Mucosa of stomach (tissue), 1 donor: ENCODE measurements around the gene SRSF6.
"Not testable (repeated sequence)": the region's sequence is repeated elsewhere in the genome, so short reads cannot be mapped to it uniquely, and the experiment has no call there.

ENCODE experiments used
- H3K27me3 ChIP-seq: one replicate; pipeline ENCODE4 v1.7.0; 2013; ENCODE audit warnings: mild to moderate bottlenecking, low read length; ENCODE audit not compliant: control insufficient read depth, insufficient read depth
- H3K36me3 ChIP-seq: one replicate; pipeline ENCODE4 v1.7.0; 2013; ENCODE audit warnings: low read length; ENCODE audit not compliant: control insufficient read depth, insufficient read depth
- H3K4me1 ChIP-seq: one replicate; pipeline ENCODE4 v1.7.0; 2013; ENCODE audit warnings: mild to moderate bottlenecking, low read length; ENCODE audit not compliant: control insufficient read depth, insufficient read depth
- H3K4me3 ChIP-seq: one replicate; pipeline ENCODE4 v1.7.0; 2013; ENCODE audit warnings: low read length
- H3K9ac ChIP-seq: one replicate; pipeline ENCODE4 v1.7.0; 2013; ENCODE audit warnings: mild to moderate bottlenecking, low read length, moderate library complexity
- H3K9me3 ChIP-seq: one replicate; pipeline ENCODE4 v1.7.0; 2013; ENCODE audit warnings: mild to moderate bottlenecking, low read length, moderate library complexity; ENCODE audit not compliant: control insufficient read depth
- donor health status: Pancreatic carcinoma.

The SRSF6 gene

GRCh38 chr20:43433250-43433854, 24.3 kb upstream of the SRSF6 start:
- H3K36me3 ChIP-seq: no peaks in the 10 kb centered on the region

GRCh38 chr20:43434565-43434964, 23.1 kb upstream of the SRSF6 start:
- no peaks in the 10 kb centered on the region for H3K9me3 ChIP-seq
- H3K36me3 ChIP-seq: no peaks in the 10 kb centered on the region
- H3K9ac ChIP-seq: no peak overlapping the region
- H3K27me3 ChIP-seq: peaks cover 4% of the 10 kb centered on the region
- H3K4me3 ChIP-seq: no peak overlapping the region
- H3K4me1 ChIP-seq: no peaks in the 10 kb centered on the region

More at GRCh38 chr20:43433250-43433854, 24.3 kb upstream of the SRSF6 start:
- Histone ChIP-seq H3K27me3 (no peaks in the 10 kb centered on the region), H3K4me1 (no peaks in the 10 kb centered on the region), H3K4me3 (no peak overlapping the region), H3K9me3 (no peaks in the 10 kb centered on the region), H3K9ac (no peak overlapping the region)

GRCh38 chr20:43438578-43439316, 18.9 kb upstream of the SRSF6 start:
- Histone ChIP-seq H3K4me1 (no peaks in the 10 kb centered on the region), H3K4me3 (no peak overlapping the region), H3K9me3 (no peaks in the 10 kb centered on the region), H3K27me3 (peaks cover 4% of the 10 kb centered on the region), H3K9ac (no peak overlapping the region), H3K36me3 (no peaks in the 10 kb centered on the region)

- no peak overlapping the region for H3K9ac ChIP-seq
- H3K27me3 ChIP-seq: peaks cover 4% of the 10 kb centered on the region
- H3K36me3 ChIP-seq: no peaks in the 10 kb centered on the region
- no peak overlapping the region for H3K4me3 ChIP-seq
- H3K4me1 ChIP-seq: no peaks in the 10 kb centered on the region
- no peaks in the 10 kb centered on the region for H3K9me3 ChIP-seq
Measured at GRCh38 chr20:43440531-43440930, 17.2 kb upstream of the SRSF6 start.

GRCh38 chr20:43442282-43442880, 15.3 kb upstream of the SRSF6 start:
- H3K36me3 ChIP-seq: no peaks in the 10 kb centered on the region
- no peaks in the 10 kb centered on the region for H3K9me3 ChIP-seq
- no peak overlapping the region for H3K4me3 ChIP-seq
- no peak overlapping the region for H3K9ac ChIP-seq
- peaks cover 4% of the 10 kb centered on the region for H3K27me3 ChIP-seq
- no peaks in the 10 kb centered on the region for H3K4me1 ChIP-seq

- H3K4me1 ChIP-seq: no peaks in the 10 kb centered on the region
- no peak overlapping the region for H3K4me3 ChIP-seq
- H3K27me3 ChIP-seq: peaks cover 4% of the 10 kb centered on the region
- H3K36me3 ChIP-seq: no peaks in the 10 kb centered on the region
- no peak overlapping the region for H3K9ac ChIP-seq
- H3K9me3 ChIP-seq: no peaks in the 10 kb centered on the region
Measured at GRCh38 chr20:43444107-43444506, 13.6 kb upstream of the SRSF6 start.

GRCh38 chr20:43446361-43446879, 11.3 kb upstream of the SRSF6 start:
- H3K4me1 ChIP-seq: no peaks in the 10 kb centered on the region
- H3K36me3 ChIP-seq: no peaks in the 10 kb centered on the region
- no peak overlapping the region for H3K9ac ChIP-seq
- no peaks in the 10 kb centered on the region for H3K9me3 ChIP-seq
- peaks cover 3% of the 10 kb centered on the region for H3K27me3 ChIP-seq
- H3K4me3 ChIP-seq: no peak overlapping the region

GRCh38 chr20:43448431-43448747, 9.3 kb upstream of the SRSF6 start:
- H3K27me3 ChIP-seq, H3K36me3 ChIP-seq, H3K4me1 ChIP-seq, H3K9me3 ChIP-seq, H3K9ac ChIP-seq, H3K4me3 ChIP-seq: not testable (repeated sequence)

GRCh38 chr20:43448748-43449535, 8.8 kb upstream of the SRSF6 start:
- H3K27me3 ChIP-seq: peaks cover 3% of the 10 kb centered on the region
- H3K4me3 ChIP-seq: no peak overlapping the region
- H3K4me1 ChIP-seq: no peaks in the 10 kb centered on the region
- H3K9ac ChIP-seq: no peak overlapping the region
- H3K36me3 ChIP-seq: no peaks in the 10 kb centered on the region
- H3K9me3 ChIP-seq: no peaks in the 10 kb centered on the region

- peaks cover 8% of the 10 kb centered on the region for H3K27me3 ChIP-seq
- no peaks in the 10 kb centered on the region for H3K9me3 ChIP-seq
- H3K4me1 ChIP-seq: no peaks in the 10 kb centered on the region
- H3K9ac ChIP-seq: no peak overlapping the region
- no peak overlapping the region for H3K4me3 ChIP-seq
- no peaks in the 10 kb centered on the region for H3K36me3 ChIP-seq
Measured at GRCh38 chr20:43450841-43451799, 6.6 kb upstream of the SRSF6 start.

- H3K4me1 ChIP-seq: peaks cover 4% of the 10 kb centered on the region
- H3K36me3 ChIP-seq: no peaks in the 10 kb centered on the region
- H3K9ac ChIP-seq: no peak overlapping the region
- no peaks in the 10 kb centered on the region for H3K9me3 ChIP-seq
- peaks cover 8% of the 10 kb centered on the region for H3K27me3 ChIP-seq
- H3K4me3 ChIP-seq: no peak overlapping the region
Measured at GRCh38 chr20:43452404-43453126, 5.1 kb upstream of the SRSF6 start.
